Stimulated activated CD8-positive, alpha-beta memory T cell treated with anti-CD3 and anti-CD28 coated beads, Interleukin-7, amount 100 ng/mL, for 48 hours (primary cell): ENCODE results near the gene KANK3.
"Not testable (repeated sequence)": the region's sequence is repeated elsewhere in the genome, so short reads cannot be mapped to it uniquely, and the experiment has no call there.

Experiments used
- DNase-seq, 2 donors: peaks; one replicate each; pipeline ENCODE4 v3.0.0-alpha.2; 2020; ENCODE audit warnings: low read depth in 1 of 2; ENCODE audit errors: extremely low read depth in 1 of 2

The KANK3 gene

DNA sequence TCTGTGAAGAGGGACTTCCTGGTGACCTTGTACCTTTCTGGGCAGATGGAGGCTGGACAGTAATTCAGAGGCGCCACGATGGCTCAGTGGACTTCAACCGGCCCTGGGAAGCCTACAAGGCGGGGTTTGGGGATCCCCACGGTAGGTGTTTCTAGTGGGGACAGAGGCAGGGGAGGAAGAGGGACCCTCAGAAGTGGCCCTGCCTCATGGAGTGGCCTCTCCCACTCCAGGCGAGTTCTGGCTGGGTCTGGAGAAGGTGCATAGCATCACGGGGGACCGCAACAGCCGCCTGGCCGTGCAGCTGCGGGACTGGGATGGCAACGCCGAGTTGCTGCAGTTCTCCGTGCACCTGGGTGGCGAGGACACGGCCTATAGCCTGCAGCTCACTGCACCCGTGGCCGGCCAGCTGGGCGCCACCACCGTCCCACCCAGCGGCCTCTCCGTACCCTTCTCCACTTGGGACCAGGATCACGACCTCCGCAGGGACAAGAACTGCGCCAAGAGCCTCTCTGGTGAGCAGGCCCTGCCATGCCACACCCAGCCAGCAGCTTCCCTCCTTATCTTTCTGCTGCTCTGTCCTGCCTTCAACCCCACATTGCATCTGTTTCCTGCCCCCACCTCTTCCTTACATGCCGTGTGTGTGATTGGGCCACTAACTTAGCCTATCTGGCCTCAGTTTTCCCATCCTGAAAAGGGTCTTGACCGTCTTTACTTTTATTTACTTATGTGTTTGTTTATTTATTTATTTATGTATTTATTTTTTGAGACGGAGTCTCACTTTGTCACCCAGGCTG, 28.1 kb upstream of the KANK3 start:
- DNase-seq: no peak

DNA sequence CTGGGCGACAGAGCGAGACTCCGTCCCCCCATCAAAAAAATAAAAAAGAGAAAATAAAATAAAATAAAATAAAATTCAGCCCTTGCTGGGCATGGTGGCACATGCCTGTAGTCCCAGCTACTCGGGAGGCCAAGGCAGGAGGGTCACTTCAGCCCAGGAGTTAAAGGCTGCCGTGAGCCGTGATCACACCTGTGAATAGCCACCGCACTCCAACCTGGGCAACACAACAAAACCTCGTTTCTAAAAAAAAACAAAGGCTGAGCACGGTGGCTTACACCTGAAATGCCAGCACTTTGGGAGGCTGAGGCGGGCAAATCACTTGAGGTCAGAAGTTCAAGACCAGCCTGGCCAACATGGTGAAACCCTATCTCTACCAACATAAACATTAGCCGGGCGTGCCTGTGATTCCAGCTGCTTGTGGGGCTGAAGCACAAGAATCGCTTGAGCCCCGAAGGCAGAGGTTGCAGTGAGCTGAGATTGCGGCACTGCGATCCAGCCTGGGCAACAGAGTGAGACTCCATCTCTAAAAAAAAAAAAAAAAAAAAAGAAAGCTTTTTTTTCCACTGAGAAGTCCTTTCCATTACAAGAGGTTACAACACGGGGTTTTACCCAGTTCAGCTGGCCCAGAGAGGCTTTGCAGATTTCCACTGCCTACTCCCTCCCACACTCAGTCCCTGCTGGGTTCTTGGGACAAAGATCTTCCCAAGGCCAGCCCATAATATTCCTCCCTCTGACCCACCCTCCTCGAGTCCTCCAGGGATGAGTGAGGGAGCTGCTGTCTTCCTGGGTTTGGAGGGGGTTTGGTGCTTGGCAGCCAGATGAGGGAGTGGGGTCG, 27.3 kb upstream of the KANK3 start:
- DNase-seq: no peak

DNA sequence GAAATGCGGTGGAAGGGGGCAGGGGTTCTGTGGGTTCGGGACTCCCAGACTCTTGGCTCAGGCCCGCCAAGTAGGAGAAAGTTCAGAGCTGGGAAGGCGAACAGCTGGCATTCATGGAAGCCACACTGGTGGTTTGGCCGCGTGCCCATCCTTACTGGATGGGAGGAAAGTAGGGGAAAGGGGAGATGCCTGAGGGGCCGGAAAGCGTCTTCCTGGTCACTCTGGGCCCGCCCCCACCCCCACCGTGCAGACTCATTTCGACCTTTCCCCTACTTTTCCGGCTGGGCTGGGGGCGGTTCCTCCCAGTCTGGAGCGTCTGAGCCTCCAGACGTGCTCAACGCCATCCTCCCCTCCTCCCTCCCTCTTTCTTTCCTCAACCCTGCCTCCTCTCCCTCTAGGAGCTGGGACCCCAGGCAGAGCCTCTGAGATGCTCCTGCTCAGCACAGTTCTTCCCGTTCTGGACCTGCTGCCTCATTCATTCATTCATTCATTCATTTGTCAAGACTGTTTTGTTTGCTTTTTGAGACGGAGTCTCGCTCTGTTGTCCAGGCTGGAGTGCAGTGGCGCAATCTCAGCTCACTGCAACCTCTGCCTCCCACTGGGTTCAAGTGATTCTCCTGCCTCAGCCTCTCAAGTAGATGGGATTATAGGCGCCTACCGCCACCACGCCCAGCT, 24.4 kb upstream of the KANK3 start:
- DNase-seq: no peak

DNA sequence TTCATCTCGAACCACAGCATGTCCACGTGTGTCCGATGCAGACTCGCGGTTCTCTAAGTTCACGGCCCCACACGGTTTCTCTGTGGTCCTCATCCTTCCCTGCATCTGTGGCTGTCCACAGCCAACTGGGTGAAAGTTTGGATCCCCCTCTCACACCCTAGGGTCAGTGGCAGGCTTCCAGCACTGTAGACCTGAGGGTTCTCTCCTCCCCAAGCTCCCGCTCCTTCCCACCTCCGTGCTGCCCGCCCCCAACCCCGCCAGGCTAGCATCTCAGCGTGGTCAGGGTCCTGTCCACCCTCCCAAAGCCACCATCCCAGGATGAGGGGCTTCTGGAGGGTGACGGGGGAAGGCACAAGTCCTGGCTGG, 23.9 kb upstream of the KANK3 start:
- DNase-seq: no peak

DNA sequence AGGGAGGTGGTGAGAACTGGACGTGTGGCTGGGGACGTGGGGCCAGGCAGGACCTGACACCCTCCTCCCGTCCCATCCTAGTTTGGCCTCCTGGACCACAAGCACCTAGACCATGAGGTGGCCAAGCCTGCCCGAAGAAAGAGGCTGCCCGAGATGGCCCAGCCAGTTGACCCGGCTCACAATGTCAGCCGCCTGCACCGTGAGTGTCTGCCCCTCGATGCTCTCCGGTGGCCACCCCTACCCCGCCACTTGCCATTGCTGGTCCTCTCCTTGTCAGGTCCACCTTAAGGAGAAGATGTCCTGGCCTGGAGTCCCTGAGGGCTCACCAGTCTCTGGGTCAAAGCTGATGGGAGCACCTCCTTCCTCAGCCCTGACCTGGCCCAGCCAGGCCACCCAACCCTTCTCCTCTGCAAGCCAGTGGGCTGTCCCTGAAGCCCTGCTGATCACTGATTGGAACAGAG, 23.1 kb upstream of the KANK3 start:
- no peak for DNase-seq

DNA sequence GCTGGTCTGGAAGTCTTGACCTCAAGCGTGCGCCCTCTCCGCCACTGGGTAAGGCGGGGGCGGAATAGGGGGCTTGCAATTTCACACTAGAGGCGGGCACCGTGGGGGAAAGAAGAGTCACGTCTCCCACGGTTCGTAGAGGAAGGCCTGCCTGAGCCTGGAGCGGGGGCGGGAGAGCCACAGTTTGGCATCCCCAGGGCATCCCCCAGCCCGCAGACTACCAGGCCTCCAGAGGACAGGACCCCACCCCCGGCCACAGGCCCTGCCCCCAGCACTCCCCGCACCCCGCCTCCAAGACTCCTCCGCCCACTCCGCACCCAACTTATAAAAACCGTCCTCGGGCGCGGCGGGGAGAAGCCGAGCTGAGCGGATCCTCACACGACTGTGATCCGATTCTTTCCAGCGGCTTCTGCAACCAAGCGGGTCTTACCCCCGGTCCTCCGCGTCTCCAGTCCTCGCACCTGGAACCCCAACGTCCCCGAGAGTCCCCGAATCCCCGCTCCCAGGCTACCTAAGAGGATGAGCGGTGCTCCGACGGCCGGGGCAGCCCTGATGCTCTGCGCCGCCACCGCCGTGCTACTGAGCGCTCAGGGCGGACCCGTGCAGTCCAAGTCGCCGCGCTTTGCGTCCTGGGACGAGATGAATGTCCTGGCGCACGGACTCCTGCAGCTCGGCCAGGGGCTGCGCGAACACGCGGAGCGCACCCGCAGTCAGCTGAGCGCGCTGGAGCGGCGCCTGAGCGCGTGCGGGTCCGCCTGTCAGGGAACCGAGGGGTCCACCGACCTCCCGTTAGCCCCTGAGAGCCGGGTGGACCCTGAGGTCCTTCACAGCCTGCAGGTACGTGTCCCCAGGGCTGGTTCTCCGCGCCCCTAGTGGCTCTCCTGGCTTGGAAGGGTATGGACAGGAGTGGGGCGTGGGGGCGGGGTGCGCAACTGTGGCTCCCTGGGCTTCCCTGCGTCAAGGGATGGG, 21.0 kb upstream of the KANK3 start, which contains the start of gene ANGPTL4:
Gene ANGPTL4 (plus strand): TSS at position 353 of the 969 bp plus-strand sequence. CDS start 167 bp downstream, at position 520.
- peak; percentile 37 to 60 for DNase-seq

DNA sequence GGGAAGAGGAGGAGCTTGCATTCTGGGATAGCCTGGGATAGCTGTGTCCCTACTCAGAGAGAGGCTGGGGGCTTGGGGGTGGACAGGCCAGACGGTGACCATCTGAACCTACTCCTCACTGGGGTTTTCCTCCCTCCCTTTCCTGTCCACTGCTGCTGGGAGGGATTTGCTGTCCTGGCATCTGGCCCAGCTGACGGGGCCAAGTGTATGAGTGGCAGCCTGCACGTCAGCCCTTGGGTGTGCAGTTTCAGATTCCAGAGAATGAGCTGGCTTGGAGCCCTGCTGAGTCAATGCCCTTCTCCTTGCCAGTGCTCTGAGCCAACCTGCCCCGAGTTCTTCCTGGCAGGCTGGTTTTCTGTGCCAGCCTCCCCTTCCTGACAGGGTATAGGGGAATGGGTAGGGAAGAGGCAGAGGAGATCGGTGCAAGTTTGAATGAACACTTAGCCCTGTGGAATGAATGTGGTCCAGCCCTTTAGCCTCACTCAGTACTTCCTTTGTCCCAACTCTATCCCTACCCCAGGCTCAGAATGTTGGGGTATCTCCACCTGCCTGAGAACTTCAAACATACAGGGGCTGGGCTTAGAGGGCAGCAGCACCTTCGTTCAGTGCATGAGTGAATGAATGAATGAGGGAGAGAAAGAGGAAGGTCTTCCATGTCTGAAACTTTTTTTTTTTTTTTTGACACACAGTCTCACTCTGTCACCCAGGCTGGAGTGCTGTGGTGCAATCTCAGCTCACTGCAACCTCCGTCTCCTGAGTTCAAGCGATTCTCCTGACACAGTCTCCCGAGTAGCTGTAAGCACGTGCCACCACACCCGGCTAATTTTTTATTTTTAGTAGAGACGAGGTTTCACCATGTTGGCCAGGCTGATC, 19.1 kb upstream of the KANK3 start:
- no peak for DNase-seq

DNA sequence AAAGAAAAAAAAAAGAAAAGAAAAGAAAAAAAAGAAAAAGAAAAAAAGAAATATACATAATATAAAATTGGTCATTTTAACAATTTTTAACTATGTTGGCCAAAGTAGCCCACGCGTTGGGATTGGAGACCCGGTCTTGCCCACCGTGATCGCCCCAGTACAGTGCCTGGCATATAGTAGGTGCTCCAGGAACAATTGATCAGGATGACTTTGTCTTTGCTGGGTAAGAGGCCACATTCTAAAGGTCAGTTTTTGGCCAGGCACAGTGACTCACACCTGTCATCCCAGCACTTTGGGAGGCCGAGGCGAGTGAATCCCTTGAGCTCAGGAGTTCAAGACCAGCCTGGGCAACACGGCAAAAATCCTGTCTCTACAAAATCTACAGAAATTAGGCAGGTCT, 17.1 kb upstream of the KANK3 start:
- DNase-seq: no peak

DNA sequence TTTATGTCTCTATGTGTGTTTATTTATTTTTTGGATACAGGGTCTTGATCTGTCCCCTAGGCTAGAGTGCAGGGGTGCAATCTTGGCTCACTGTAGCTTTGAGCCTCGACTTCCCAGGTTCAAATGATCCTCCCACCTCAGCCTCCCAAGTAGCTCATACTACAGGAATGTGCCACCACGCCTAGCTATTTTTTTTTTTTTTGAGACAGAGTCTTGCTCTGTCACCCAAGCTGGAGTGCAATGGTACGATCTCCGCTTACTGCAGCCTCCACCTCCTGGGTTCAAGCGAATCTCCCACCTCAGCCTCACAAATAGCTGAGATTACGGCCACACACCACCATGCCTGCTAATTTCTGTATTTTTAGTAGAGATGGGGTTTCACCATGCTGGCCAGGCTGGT, 15.9 kb upstream of the KANK3 start:
- DNase-seq: no peak

DNA sequence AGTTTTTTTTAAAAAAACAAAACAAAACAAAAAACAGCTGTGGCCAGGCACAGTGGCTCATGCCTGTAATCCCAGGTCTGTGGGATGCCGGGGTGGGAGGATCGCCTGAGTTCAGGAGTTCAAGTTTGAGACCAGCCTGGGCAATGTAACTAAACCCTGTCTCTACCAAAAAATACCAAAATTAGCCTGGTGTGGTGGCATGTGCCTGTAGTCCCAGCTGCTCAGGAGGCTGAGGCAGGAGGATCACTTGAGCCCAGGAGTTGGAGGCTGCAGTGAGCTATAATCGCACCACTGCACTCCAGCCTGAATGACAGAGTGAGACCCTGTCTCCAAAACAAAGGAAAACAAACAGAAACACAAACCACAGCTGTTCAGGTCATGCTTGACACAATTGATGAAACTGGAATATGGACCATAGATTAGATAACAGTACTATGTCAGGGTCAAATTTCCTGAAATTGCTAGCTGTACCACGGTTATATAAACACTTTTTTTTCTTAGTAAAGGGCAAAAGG, 14.0 kb upstream of the KANK3 start:
- DNase-seq: no peak

DNA sequence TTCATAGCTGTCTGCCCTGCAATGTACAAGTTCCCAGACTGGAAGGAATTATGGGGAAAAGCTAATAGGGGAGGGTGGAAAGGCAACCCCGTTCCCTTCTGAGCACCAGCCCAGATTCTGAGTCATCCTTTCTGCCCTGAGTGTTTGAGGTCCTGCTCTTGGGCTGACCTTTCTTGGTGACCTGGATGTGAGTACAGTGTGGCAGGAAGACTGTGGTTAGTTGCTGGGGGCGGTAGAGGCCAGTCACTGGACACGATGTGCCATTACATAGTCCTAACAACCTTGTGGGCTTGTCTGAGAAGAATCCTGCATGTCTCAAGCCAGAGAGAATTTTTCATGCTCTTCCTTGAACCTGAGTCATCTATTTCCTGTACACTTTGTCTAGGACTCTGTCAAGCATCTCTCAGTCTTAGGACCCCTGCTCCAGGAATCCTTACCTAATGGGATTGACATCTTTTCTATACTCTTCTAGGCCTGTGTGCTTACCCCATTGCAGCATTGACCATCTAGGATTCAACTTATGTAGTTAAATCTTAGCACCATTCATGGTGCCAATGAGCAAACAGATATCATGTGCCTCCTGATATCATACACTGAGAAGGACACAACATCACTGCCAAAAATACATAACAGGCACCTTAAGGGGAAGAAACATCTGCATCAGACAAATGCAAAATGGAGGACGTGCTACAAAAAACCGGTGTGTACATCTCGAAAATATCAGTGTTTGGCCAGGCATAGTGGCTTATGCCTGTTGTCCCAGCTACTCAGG, 12.8 kb upstream of the KANK3 start:
- no peak for DNase-seq

DNA sequence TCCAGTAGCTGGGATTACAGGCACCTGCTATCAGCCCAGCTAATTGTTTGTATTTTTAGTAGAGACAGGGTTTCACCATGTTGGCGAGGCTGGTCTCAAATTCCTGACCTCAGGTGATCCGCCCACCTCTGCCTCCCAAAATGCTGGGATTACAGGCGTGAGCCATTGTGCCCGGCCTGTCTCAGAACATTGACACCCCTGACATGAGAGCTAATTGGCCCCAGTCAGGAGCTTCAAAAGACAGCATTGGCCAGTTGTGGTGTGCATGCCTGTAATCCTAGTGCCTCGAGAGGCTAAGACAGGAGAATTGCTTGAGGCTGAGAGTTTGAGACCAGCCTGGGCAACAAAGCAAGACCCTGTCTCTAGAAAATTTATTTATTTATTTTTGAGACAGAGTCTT, 9.8 kb upstream of the KANK3 start:
- not testable (repeated sequence) for DNase-seq

DNA sequence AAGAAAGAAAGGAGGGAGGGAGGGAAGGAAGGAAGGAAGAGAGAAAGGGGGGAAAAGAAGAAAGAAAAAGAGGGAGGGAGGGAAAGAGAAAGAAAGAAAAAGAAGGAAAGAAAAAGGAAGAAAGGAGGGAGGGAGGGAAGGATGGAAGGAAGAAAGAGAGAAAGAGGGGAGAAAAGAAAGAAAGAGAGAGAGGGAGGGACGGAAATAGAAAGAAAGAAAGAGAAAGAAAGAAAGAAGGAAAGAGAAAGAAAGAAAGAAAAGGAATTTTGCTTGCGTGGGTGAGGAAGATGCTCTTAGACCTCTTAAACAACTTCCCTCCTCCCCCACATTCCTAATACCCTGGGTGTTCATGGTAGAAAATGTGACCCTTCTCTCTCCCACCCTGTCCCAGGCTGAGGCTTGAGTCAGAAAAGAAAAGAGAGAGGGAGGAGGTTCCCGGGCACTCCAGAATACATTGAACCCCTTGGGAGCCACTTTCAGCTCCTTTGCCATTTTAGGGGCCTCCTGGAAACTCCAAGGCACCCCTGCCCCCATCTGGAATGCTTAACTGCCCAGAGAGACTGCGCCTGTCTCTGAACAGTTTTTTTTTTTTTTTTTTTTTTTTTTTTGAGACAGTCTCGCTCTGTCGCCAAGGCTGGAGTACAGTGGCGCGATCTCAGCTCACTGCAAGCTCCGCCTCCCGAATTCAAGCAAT, 9.2 kb upstream of the KANK3 start:
- no peak for DNase-seq

DNA sequence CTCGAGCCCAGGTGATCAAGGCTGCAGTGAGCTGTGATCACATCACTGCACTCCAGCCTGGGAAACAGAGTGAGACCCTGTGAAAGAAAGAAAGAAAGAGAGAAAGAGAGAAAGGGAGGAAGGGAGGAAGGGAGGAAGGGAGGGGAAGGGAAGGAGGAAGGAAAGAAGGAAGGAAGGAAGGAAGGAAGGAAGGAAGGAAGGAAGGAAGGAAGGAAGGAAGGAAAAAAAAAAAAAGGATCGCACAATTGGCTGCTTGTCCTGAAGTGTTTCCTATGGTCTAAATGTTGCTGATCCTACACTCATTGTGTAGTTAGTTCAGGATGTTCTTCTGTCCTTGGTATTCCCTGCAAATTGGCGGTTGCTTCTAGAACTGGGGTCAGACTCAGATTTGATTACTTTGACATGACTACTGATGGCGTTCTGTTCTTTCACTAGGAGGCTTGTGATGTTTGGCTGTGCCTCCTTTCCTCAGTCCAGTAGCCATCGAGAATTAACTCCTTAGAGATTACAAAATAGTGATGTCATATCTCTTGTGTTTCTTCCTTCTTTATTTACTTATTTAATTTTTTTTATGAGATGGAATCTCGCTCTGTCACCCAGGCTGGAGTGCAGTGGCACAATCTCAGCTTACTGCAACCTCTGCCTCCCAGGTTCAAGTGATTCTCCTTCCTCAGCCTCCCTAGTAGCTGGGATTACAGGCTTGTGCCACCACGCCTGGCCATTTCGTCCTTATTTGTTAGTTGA, 6.7 kb upstream of the KANK3 start:
- not testable (repeated sequence) for DNase-seq

DNA sequence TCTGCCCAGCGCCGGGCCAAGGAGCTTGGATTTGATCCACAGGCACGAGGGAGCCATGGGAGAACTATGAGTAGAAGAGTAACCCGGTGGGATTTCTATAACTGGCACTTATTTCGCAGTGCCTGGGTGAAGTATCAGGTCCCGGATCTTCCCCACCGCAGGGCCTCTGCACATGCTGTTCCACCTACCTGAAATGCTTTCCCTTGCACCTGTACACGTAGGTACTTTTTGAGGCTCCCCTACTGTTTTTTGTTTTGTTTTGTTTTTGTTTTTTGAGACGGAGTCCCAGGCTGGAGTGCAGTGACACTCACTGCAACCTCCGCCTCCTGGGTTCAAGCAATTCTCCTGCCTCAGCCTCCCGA, 402 bp upstream of the KANK3 start:
- no peak for DNase-seq

DNA sequence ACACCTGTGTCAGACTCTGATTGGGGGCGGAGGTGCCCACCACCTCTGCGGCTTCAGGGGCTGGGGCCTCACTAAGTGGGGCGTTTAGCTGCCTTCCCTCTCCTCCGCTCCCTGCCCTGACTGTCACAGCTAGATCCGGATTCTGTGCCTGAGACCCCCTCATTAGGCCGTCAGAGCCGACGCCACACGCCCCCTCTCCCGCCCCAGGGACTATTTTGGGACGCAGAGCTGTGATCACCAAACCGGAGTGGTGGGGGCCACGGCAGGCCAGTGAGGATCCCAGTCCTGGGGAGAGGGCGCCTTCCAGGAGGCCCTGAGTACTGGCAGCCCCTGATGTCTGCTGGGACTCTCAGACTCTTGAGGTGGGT, 762 bp downstream of the KANK3 start:
- DNase-seq: no peak

DNA sequence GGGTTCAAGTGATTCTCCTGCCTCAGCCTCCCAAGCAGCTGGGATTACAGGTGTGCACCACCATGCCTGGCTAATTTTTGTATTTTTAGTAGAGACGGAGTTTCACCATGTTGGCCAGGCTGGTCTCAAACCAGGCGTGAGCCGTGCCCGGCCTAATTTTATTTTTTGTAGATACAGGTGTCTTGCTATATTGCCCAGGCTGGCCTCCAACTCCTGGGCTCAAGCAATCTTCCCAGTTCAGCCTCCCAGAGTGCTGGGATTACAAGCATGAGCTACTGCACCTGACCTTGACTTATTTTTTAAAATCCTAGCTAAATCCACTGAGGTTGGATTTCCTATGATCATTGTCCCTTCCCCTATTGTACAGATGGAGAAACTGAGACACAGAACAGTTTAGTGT, 1.6 kb downstream of the KANK3 start:
- DNase-seq: not testable (repeated sequence)
